Caco-2 (cell line): ENCODE measurements around the gene C15orf40. TPM values are rescaled to one million over a fixed set of nuclear protein-coding genes. Genes with fewer than 3 reads are reported as not detected.

Experiments used
- BruUV-seq: library from RNA; stranded (reverse); fragments of 400-500 nt; replicated peaks from 2 replicates; lab custom pipeline; 2021; lab: Mats Ljungman, UMichigan
- CTCF ChIA-PET: fragments of 300-600 bp; sonication (Branson Sonifier 250); formaldehyde crosslinking; loops from one replicate; lab custom pipeline; 2022; ENCODE audit warnings: antibody characterized with exemption; lab: Charles Lee
- POLR2A ChIA-PET: fragments of 300-600 bp; sonication (Branson Sonifier 250); formaldehyde crosslinking; loops from one replicate; lab custom pipeline; 2022; ENCODE audit warnings: antibody characterized with exemption; lab: Charles Lee
- DNase-seq, 2 experiments: peaks; one replicate each; pipeline versions ENCODE4 v3.0.0 to v3.0.0-alpha.2; 2020 to 2022
- H3K27me3 ChIP-seq: replicated peaks from 2 replicates; pipeline ENCODE4 v1.6.0; 2011; ENCODE audit warnings: low read length; ENCODE audit not compliant: control insufficient read depth, insufficient read depth
- H3K36me3 ChIP-seq: 2 replicates; pipeline ENCODE4 v1.5.1; 2011; ENCODE audit warnings: low read length; ENCODE audit not compliant: control insufficient read depth, insufficient read depth
- H3K4me1 ChIP-seq: fragments of 250-450 bp; sonication (Bioruptor Pico); 2 replicates; pipeline ENCODE4 v1.5.1; 2020; ENCODE audit warnings: mild to moderate bottlenecking
- H3K4me3 ChIP-seq: 2 replicates; pipeline ENCODE4 v1.5.1; 2011; ENCODE audit warnings: low read depth, mild to moderate bottlenecking, control low read depth, low read length
- H3K9me3 ChIP-seq: fragments of 250-450 bp; sonication (Bioruptor Pico); 2 replicates; pipeline ENCODE4 v1.5.1; 2020; ENCODE audit warnings: mild to moderate bottlenecking, moderate library complexity
- H3K27ac Mint-ChIP-seq: one replicate; pipeline ENCODE4 v1.8.0; 2022; ENCODE audit warnings: mixed read lengths; ENCODE audit not compliant: unreplicated experiment
- H3K27me3 Mint-ChIP-seq: one replicate; pipeline ENCODE4 v1.8.0; 2022; ENCODE audit warnings: mixed read lengths; ENCODE audit not compliant: insufficient read depth, unreplicated experiment
- H3K36me3 Mint-ChIP-seq: one replicate; pipeline ENCODE4 v1.8.0; 2022; ENCODE audit warnings: mild to moderate bottlenecking, mixed read lengths; ENCODE audit not compliant: insufficient read depth, unreplicated experiment
- H3K4me1 Mint-ChIP-seq: one replicate; pipeline ENCODE4 v1.8.0; 2022; ENCODE audit warnings: low read depth, mixed read lengths; ENCODE audit not compliant: unreplicated experiment
- H3K4me3 Mint-ChIP-seq: one replicate; pipeline ENCODE4 v1.8.0; 2022; ENCODE audit warnings: mild to moderate bottlenecking, moderate library complexity, mixed read lengths; ENCODE audit not compliant: unreplicated experiment
- H3K9me3 Mint-ChIP-seq: one replicate; pipeline ENCODE4 v1.8.0; 2022; ENCODE audit warnings: mixed read lengths; ENCODE audit not compliant: unreplicated experiment
- intact Hi-C: fragments of 100-400 bp; cut with micrococcal nuclease; formaldehyde crosslinking; loops from one replicate; pipeline ENCODE4 v1.10.0; 2022; ENCODE audit not compliant: unreplicated experiment
- total RNA-seq: library from RNA; stranded (reverse); gene quantifications from 2 replicates; pipeline ENCODE4 v1.2.3, GENCODE V29; 2022
- TF ChIP-seq, protein P1 (sequence below), 2 experiments: fragments of 200-600 bp in 1 of 2; IDR thresholded peaks; 1 replicate in 1 of 2; 2 replicates in 1 of 2; pipeline versions ENCODE4 v1.5.1 to v1.8.0; 2011 to 2022; ENCODE audit warnings: antibody characterized with exemption in 1 of 2, control low read depth in 1 of 2, inconsistent platforms in 1 of 2, low read depth in 1 of 2, low read length in 1 of 2, mild to moderate bottlenecking in 1 of 2, moderate library complexity in 1 of 2; ENCODE audit not compliant: insufficient read depth in 1 of 2, severe bottlenecking in 1 of 2, unreplicated experiment in 1 of 2

The C15orf40 gene
- total RNA-seq, 1 experiment from 2014 or later = 27.2 TPM

DNA sequence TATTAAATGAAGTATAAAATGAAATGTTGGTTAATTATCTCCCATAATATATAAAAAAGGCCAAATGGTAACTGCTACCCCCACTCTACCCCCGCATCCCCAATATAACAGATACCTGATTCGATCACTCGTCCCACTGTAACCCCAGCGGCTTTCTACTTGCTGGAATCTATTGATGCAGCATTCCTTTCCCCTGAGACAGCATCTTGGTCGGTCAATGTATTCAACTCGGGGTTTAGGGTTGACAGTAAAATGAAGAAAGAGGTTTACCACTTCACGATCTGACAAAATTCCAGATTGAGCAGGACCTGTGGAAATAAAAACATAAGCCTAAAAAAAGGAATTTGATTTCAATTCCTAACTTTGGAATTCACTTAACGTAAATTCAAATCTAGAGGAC lies 18.6 kb upstream of the C15orf40 start:
- H3K27me3 ChIP-seq = no peaks in the 10 kb centered on the region
- Mint-ChIP-seq H3K4me3 (no peak overlapping the region), H3K27me3 (no peaks in the 10 kb centered on the region), H3K36me3 (peaks cover 42% of the 10 kb centered on the region), H3K9me3 (peaks cover 8% of the 10 kb centered on the region), H3K4me1 (no peaks in the 10 kb centered on the region), H3K27ac (no peak overlapping the region)
- CTCF ChIA-PET = no interaction called here
- no peak overlapping the region for H3K4me3 ChIP-seq
- no peaks in the 10 kb centered on the region for H3K4me1 ChIP-seq
- intact Hi-C loops = no loop called here
- BruUV-seq = no TSS peak
- H3K36me3 ChIP-seq = no peaks in the 10 kb centered on the region
- DNase-seq = no peak
- TF ChIP-seq, protein P1, sequence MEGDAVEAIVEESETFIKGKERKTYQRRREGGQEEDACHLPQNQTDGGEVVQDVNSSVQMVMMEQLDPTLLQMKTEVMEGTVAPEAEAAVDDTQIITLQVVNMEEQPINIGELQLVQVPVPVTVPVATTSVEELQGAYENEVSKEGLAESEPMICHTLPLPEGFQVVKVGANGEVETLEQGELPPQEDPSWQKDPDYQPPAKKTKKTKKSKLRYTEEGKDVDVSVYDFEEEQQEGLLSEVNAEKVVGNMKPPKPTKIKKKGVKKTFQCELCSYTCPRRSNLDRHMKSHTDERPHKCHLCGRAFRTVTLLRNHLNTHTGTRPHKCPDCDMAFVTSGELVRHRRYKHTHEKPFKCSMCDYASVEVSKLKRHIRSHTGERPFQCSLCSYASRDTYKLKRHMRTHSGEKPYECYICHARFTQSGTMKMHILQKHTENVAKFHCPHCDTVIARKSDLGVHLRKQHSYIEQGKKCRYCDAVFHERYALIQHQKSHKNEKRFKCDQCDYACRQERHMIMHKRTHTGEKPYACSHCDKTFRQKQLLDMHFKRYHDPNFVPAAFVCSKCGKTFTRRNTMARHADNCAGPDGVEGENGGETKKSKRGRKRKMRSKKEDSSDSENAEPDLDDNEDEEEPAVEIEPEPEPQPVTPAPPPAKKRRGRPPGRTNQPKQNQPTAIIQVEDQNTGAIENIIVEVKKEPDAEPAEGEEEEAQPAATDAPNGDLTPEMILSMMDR (IDR thresholded peaks at IDR 0.05; ENCODE audit: insufficient read depth in 1 of 2, low read depth in 1 of 2, low read length in 1 of 2, severe bottlenecking in 1 of 2, unreplicated experiment in 1 of 2) = no peak
- H3K9me3 ChIP-seq = no peaks in the 10 kb centered on the region
- POLR2A ChIA-PET = no interaction called here

DNA sequence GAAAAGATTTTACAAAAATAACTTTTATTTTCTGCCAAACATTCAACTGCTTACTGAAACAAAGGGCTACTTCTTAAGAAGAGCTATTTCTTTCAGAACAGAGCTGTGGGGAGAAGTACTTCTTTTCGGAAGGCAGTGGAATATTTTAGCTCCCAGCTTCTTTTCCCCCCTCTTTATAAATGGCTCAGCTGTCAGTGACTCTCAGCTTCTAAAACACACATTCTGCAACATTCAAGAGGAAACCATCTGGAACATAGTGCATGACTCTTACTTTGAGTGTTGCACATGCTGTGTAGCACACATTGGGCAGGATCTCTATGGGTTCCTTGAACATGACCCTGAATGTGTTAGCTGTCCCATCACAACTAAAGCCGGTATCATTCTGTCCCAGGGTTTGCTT lies 7.0 kb upstream of the C15orf40 start:
- H3K36me3 ChIP-seq = no peaks in the 10 kb centered on the region

DNA sequence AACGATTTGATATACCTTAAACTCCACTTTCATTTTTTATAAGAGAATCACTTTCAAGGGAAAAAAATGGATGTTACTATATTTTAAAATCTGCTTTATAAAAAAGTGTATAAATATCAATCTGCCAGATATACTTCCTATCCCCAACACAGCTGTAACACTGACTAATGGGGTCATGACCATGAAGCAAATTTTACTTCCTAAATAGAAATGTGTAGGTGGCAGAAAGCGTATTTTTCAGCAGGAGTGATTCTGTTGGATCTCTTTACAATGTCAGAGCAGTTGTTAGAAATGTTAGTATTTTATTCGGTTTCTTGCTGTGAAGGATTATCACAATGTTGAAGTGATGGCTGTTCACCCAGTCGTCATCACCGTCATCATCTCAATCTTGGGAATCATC lies 5.5 kb upstream of the C15orf40 start:
- peaks cover 19% of the 10 kb centered on the region for H3K4me1 Mint-ChIP-seq
- no peak overlapping the region for H3K4me3 ChIP-seq
- intact Hi-C loops = no loop called here
- H3K27me3 ChIP-seq = no peaks in the 10 kb centered on the region
- H3K27ac Mint-ChIP-seq = no peak overlapping the region
- TF ChIP-seq, protein P1 (IDR thresholded peaks at IDR 0.05; ENCODE audit: insufficient read depth in 1 of 2, low read depth in 1 of 2, low read length in 1 of 2, severe bottlenecking in 1 of 2, unreplicated experiment in 1 of 2) = no peak
- H3K4me1 ChIP-seq = no peaks in the 10 kb centered on the region
- H3K36me3 Mint-ChIP-seq = peaks cover 46% of the 10 kb centered on the region
- ChIA-PET CTCF (no interaction called here), POLR2A (no interaction called here)
- H3K4me3 Mint-ChIP-seq = no peak overlapping the region
- no peaks in the 10 kb centered on the region for H3K36me3 ChIP-seq
- no peaks in the 10 kb centered on the region for H3K27me3 Mint-ChIP-seq
- H3K9me3 Mint-ChIP-seq = no peaks in the 10 kb centered on the region
- no TSS peak for BruUV-seq
- no peak for DNase-seq
- H3K9me3 ChIP-seq = no peaks in the 10 kb centered on the region

More for the DNA sequence above, 7.0 kb upstream of the C15orf40 start:
- POLR2A ChIA-PET = no interaction called here
- Histone ChIP-seq H3K9me3 (no peaks in the 10 kb centered on the region), H3K27me3 (no peaks in the 10 kb centered on the region), H3K4me1 (no peaks in the 10 kb centered on the region), H3K4me3 (no peak overlapping the region)
- no peaks in the 10 kb centered on the region for H3K9me3 Mint-ChIP-seq
- H3K4me1 Mint-ChIP-seq = peaks cover 6% of the 10 kb centered on the region
- TF ChIP-seq, protein P1 (IDR thresholded peaks at IDR 0.05; ENCODE audit: insufficient read depth in 1 of 2, low read depth in 1 of 2, low read length in 1 of 2, severe bottlenecking in 1 of 2, unreplicated experiment in 1 of 2) = no peak
- intact Hi-C loops = no loop called here
- CTCF ChIA-PET = no interaction called here
- no peak overlapping the region for H3K27ac Mint-ChIP-seq
- H3K4me3 Mint-ChIP-seq = no peak overlapping the region
- BruUV-seq = no TSS peak
- no peaks in the 10 kb centered on the region for H3K27me3 Mint-ChIP-seq
- H3K36me3 Mint-ChIP-seq = peaks cover 36% of the 10 kb centered on the region
- DNase-seq = no peak
